ENCODE results near the gene S100A1. TPM values are rescaled to one million over a fixed set of nuclear protein-coding genes. Genes with fewer than 3 reads are reported as not detected.

S100A1 gene
- total and polyA plus RNA-seq, 2 of the 13 experiments (the other 11 are each of a cell fraction or from before 2014, with no cell fraction given) = 120 to 251 TPM

GRCh38 chr1:153658400-153659174 lies 30.4 kb downstream of the S100A1 start, which contains the start of gene SNAPIN (continued):
- TF ChIP-seq POLR2G (IDR thresholded peaks at IDR 0.05; ENCODE audit: low read depth, low read length) (peak; percentile 91), GRHL1 (CRISPR knock-in tag; conservative IDR thresholded peaks at IDR 0.05) (no peak), NCOA5 (CRISPR knock-in tag; IDR thresholded peaks at IDR 0.05) (no peak), SKI (IDR thresholded peaks at IDR 0.05; ENCODE audit: partially characterized antibody) (no peak), ZNF143 (CRISPR knock-in tag; IDR thresholded peaks at IDR 0.05) (peak; percentile 95), TSC22D2 (CRISPR knock-in tag; IDR thresholded peaks at IDR 0.05; ENCODE audit: borderline replicate concordance) (0 out of 2 replicates have a peak, but pooled peaks have one; percentile 23), MAF1 (CRISPR knock-in tag; IDR thresholded peaks at IDR 0.05; ENCODE audit: borderline replicate concordance) (peak; percentile 68; the same call in 1 of the 2 replicates), KAT2B (IDR thresholded peaks at IDR 0.05; ENCODE audit: borderline replicate concordance, low read depth, low read length) (no peak), ZNF691 (CRISPR knock-in tag; IDR thresholded peaks at IDR 0.05; ENCODE audit: borderline replicate concordance, low read depth) (no peak), ATF4 (CRISPR knock-in tag; IDR thresholded peaks at IDR 0.05) (no peak; a peak in 2 of 4 replicates), SALL2 (CRISPR knock-in tag; IDR thresholded peaks at IDR 0.05) (peak; percentile 73; the same call in 1 of the 2 replicates), FIP1L1 (IDR thresholded peaks at IDR 0.05; ENCODE audit: borderline replicate concordance, insufficient read depth, low read depth, low read length) (0 out of 2 replicates have a peak, but pooled peaks have one; percentile 40), GATAD2A (CRISPR knock-in tag; IDR thresholded peaks at IDR 0.05) (no peak; the same call in 1 of the 2 replicates), GABPB1 (CRISPR knock-in tag; IDR thresholded peaks at IDR 0.05) (peak; percentile 94), GLMP (CRISPR knock-in tag; IDR thresholded peaks at IDR 0.05; ENCODE audit: borderline replicate concordance) (no peak), ZBTB44 (CRISPR knock-in tag; IDR thresholded peaks at IDR 0.05) (no peak), KDM5B (CRISPR knock-in tag; IDR thresholded peaks at IDR 0.05; ENCODE audit: borderline replicate concordance) (peak; percentile 62; the same call in 1 of the 2 replicates), ARNT (IDR thresholded peaks at IDR 0.05) (no peak), HDAC1 (CRISPR knock-in tag; IDR thresholded peaks at IDR 0.05) (peak; percentile 60), ZNF644 (CRISPR knock-in tag; IDR thresholded peaks at IDR 0.05; ENCODE audit: low read depth) (no peak), NFKBIZ (CRISPR knock-in tag; IDR thresholded peaks at IDR 0.05) (no peak)
